K562 (cell line): ENCODE results near the gene MAD1L1. TPM values are rescaled to one million over a fixed set of nuclear protein-coding genes. Genes with fewer than 3 reads are reported as not detected.

Experiments
- ATAC-seq: fragments of 200-7000 bp; cut with Tn5 transposase; 3 replicates; pipeline ENCODE4 v1.9.1; 2020; ENCODE audit warnings: moderate library complexity
- BruUV-seq: library from RNA; stranded (reverse); fragments of 400-500 nt; replicated peaks from 2 replicates; lab custom pipeline; 2021; lab: Mats Ljungman, UMichigan
- CTCF ChIA-PET: fragments of 300-600 bp; formaldehyde crosslinking; extraction: SDS; loops from one replicate; lab custom pipeline; 2021; ENCODE audit warnings: low intra/inter-chr PET ratio; lab: Yijun Ruan, JAX
- POLR2A ChIA-PET: fragments of 300-600, 350-650 bp; sonication (Branson Sonifier 250); formaldehyde crosslinking; extraction: SDS; loops from one replicate; lab custom pipeline; 2021; ENCODE audit warnings: antibody characterized with exemption, inconsistent platforms; lab: Yijun Ruan, JAX
- DNase-seq, 4 experiments: peaks; one replicate each; pipeline versions ENCODE4 v3.0.0 to v3.0.0-alpha.2; 2011 to 2018; ENCODE audit warnings: low spot score in 3 of 4, mixed read lengths in 3 of 4; ENCODE audit errors: extremely low read depth in 1 of 4
- FAIRE-seq: peaks from 2 replicates; lab custom pipeline; 2011; peaks lifted over from hg19 to GRCh38; lab: Jason Lieb, UNC
- H2AFZ ChIP-seq: 2 replicates; pipeline ENCODE4 v1.6.0; 2011; ENCODE audit warnings: low read depth, low read length, control low read depth, inconsistent platforms
- H3K27ac ChIP-seq: fragments of 200-600 bp; 3 replicates; pipeline ENCODE4 v1.8.0; 2011; ENCODE audit warnings: low read depth, mild to moderate bottlenecking, control low read depth, inconsistent platforms, low read length, moderate library complexity, mixed read lengths; ENCODE audit errors: extremely low read depth
- H3K27me3 ChIP-seq, 2 experiments: fragments of 300-600 bp in 1 of 2; 2 replicates in 1 of 2; 3 replicates in 1 of 2; pipeline versions ENCODE4 v1.6.0 to v1.8.0; 2011; ENCODE audit warnings: inconsistent platforms in 2 of 2, low read length in 2 of 2, mild to moderate bottlenecking in 1 of 2, mixed read lengths in 1 of 2, moderate library complexity in 1 of 2; ENCODE audit not compliant: control insufficient read depth in 2 of 2, insufficient read depth in 2 of 2
- H3K36me3 ChIP-seq: fragments of 300-600 bp; 3 replicates; pipeline ENCODE4 v1.8.0; 2011; ENCODE audit warnings: mild to moderate bottlenecking, low read length, inconsistent platforms; ENCODE audit not compliant: control insufficient read depth, insufficient read depth
- H3K4me1 ChIP-seq, 2 experiments: fragments of 200-600 bp in 1 of 2; replicated peaks in 1 of 2; 2 replicates in 1 of 2; 3 replicates in 1 of 2; pipeline versions ENCODE4 v1.5.1 to v1.8.0; 2011; ENCODE audit warnings: inconsistent platforms in 2 of 2, low read length in 2 of 2, mild to moderate bottlenecking in 1 of 2, mixed read lengths in 1 of 2, moderate library complexity in 1 of 2; ENCODE audit not compliant: control insufficient read depth in 2 of 2, insufficient read depth in 2 of 2
- H3K4me2 ChIP-seq: 2 replicates; pipeline ENCODE4 v1.6.1; 2011; ENCODE audit warnings: low read length, control low read depth, inconsistent platforms, mixed read lengths; ENCODE audit not compliant: insufficient read depth
- H3K4me3 ChIP-seq: fragments of 200-600 bp; sonication (generic), shearing (Covaris generic); 2 replicates; pipeline ENCODE4 v1.5.1; 2016; ENCODE audit warnings: control low read depth, inconsistent platforms
- H3K79me2 ChIP-seq: fragments of 200-600 bp; 3 replicates; pipeline ENCODE4 v1.8.0; 2011; ENCODE audit warnings: low read length, inconsistent platforms; ENCODE audit not compliant: control insufficient read depth, insufficient read depth
- H3K9ac ChIP-seq, 2 experiments: 2 replicates each; pipeline versions ENCODE4 v1.6.0 to v1.6.1; 2011; ENCODE audit warnings: low read depth in 2 of 2, low read length in 2 of 2, control low read depth in 1 of 2, inconsistent platforms in 1 of 2, mild to moderate bottlenecking in 1 of 2, mixed read lengths in 1 of 2; ENCODE audit not compliant: insufficient read depth in 1 of 2
- H3K9me1 ChIP-seq: one replicate; pipeline ENCODE4 v1.6.0; 2011; ENCODE audit warnings: inconsistent platforms, mild to moderate bottlenecking, low read length, moderate library complexity; ENCODE audit not compliant: control insufficient read depth, insufficient read depth
- H3K9me3 ChIP-seq: replicated peaks from 2 replicates; pipeline ENCODE4 v1.5.1; 2011; ENCODE audit warnings: low read depth, low read length, inconsistent platforms; ENCODE audit not compliant: control insufficient read depth, insufficient read depth
- H4K20me1 ChIP-seq: replicated peaks from 2 replicates; pipeline ENCODE4 v1.6.1; 2011; ENCODE audit warnings: low read length, inconsistent platforms, mixed read lengths; ENCODE audit not compliant: control insufficient read depth, insufficient read depth
- EHMT2 ChIP-seq: fragments of 450-650 bp; IDR thresholded peaks from 2 replicates; pipeline ENCODE4 v1.6.1; 2018; ENCODE audit warnings: antibody characterized with exemption
- FIP1L1 ChIP-seq: fragments of 200-400 bp; formaldehyde crosslinking; IDR thresholded peaks from 2 replicates; pipeline ENCODE4 v1.6.1; 2018; ENCODE audit warnings: mild to moderate bottlenecking, low read depth, low read length; ENCODE audit not compliant: poor library complexity, severe bottlenecking
- MBD2 ChIP-seq: sonication (generic); IDR thresholded peaks from 2 replicates; pipeline ENCODE4 v1.6.1; 2016; ENCODE audit warnings: low read depth, borderline replicate concordance
- POLR2AphosphoS5 ChIP-seq: IDR thresholded peaks from 2 replicates; pipeline ENCODE4 v1.6.1; 2011; ENCODE audit warnings: mild to moderate bottlenecking, low read depth, low read length, moderate library complexity; ENCODE audit not compliant: control insufficient read depth, insufficient read depth
- RBFOX2 ChIP-seq: fragments of 200-400 bp; formaldehyde crosslinking; IDR thresholded peaks from 2 replicates; pipeline ENCODE4 v1.6.1; 2017; ENCODE audit warnings: low read depth, mild to moderate bottlenecking, low read length, moderate library complexity
- TBP ChIP-seq: optimal IDR thresholded peaks from 2 replicates; pipeline ENCODE3; 2011; ENCODE audit warnings: low read depth, low read length, improper control_type of control experiment
- ZNF318 ChIP-seq, 2 experiments: fragments of 450-650 bp; IDR thresholded peaks; 2 replicates each; pipeline ENCODE4 v1.6.1; 2016; ENCODE audit warnings: mild to moderate bottlenecking in 2 of 2, borderline replicate concordance in 1 of 2, low read depth in 1 of 2, moderate library complexity in 1 of 2
- ZNF592 ChIP-seq: fragments of 450-650 bp; IDR thresholded peaks from 2 replicates; pipeline ENCODE4 v1.6.1; 2017; ENCODE audit warnings: antibody characterized with exemption, mild to moderate bottlenecking
- WGBS: fragments of 100-300 bp; shearing (Covaris generic); methylation state at CpG from one replicate; pipeline ENCODE4 v1.1.6; 2016; ENCODE audit warnings: low coverage, mixed read lengths; ENCODE audit not compliant: insufficient coverage; ENCODE audit errors: missing lambda C conversion rate; 5-methylcytosine and 5-hydroxymethylcytosine counted together
- in situ Hi-C: fragments of 300-500 bp; cut with MboI; formaldehyde crosslinking; loops from 4 replicates; pipeline ENCODE4 v1.15.0; 2018; ENCODE audit warnings: inconsistent platforms, mixed read lengths
- intact Hi-C: fragments of 100-400 bp; cut with micrococcal nuclease; formaldehyde crosslinking; loops from 2 replicates; pipeline ENCODE4 v1.14.2; 2022
- polyA plus RNA-seq, 8 experiments: library from polyadenylated mRNA; depleted of rRNA in 4 of 8; stranded (reverse) in 5 of 8; unstranded in 3 of 8; fragments of >200 nt; fragmentation: Nextera tagmentation in 2 of 8; fragmentation: Illumina TruSeq in 1 of 8; extraction: Ambion mirVana in 2 of 8; extraction: Trizol in 1 of 8; gene quantifications; 2 replicates each; pipeline versions ENCODE4 v1.2.1 to v1.2.3, GENCODE V29; 2011 to 2014; ENCODE audit warnings: inconsistent platforms in 1 of 8, missing spikeins in 1 of 8
- total RNA-seq, 7 experiments: library from RNA; depleted of rRNA in 6 of 7; stranded (reverse); fragments of >200 nt in 6 of 7; fragmentation: Illumina TruSeq in 2 of 7; extraction: Trizol in 2 of 7; gene quantifications; 2 replicates each; pipeline versions ENCODE4 v1.2.1 to v1.2.3, GENCODE V29; 2011 to 2021; ENCODE audit warnings: low replicate concordance in 1 of 7

The MAD1L1 gene
- total and polyA plus RNA-seq, 9 of the 15 experiments (the other 6 are each of a cell fraction or from before 2014, with no cell fraction given) = 1.7 to 89.7 (median 18.0) TPM

GRCh38 chr7:1933066-1933750 lies 299.5 kb downstream of the MAD1L1 start:
- POLR2A ChIA-PET = no interaction called here
- H4K20me1 ChIP-seq = no peaks in the 10 kb centered on the region
- TF ChIP-seq POLR2AphosphoS5 (no peak), ZNF318 (IDR thresholded peaks at IDR 0.05; ENCODE audit: borderline replicate concordance in 1 of 2, low read depth in 1 of 2) (no peak), MBD2 (no peak), EHMT2 (no peak), FIP1L1 (no peak), ZNF592 (no peak), TBP (no peak), RBFOX2 (no peak)

More at GRCh38 chr7:1933066-1933750, 299.5 kb downstream of the MAD1L1 start:
- in situ Hi-C loops (no loop called here), intact Hi-C loops (no loop called here)
- CTCF ChIA-PET = no interaction called here
- DNase-seq = no peak
- H3K9ac ChIP-seq = 0 out of 4 replicates have a peak overlapping the region, but pooled peaks of 1 of the 2 experiments have one; percentile 7
- H3K79me2 ChIP-seq = no peaks in the 10 kb centered on the region
- FAIRE-seq = no peak
- ATAC-seq = no peak
- H3K27ac ChIP-seq = no peak overlapping the region
- peaks cover 2% of the 10 kb centered on the region; the same call in 1 of the 2 replicates for H3K9me3 ChIP-seq
- WGBS = 92% methylated on average over 20 of the region's 27 CpGs
- no TSS peak for BruUV-seq
- H3K9me1 ChIP-seq = no peaks in the 10 kb centered on the region
- peaks cover 0 to 9% of the 10 kb centered on the region in 2 experiments; a peak in 1 of 5 replicates for H3K4me1 ChIP-seq
- H3K4me2 ChIP-seq = no peak overlapping the region
- H2AFZ ChIP-seq = no peak overlapping the region
- no peak overlapping the region for H3K4me3 ChIP-seq
- no peaks in the 10 kb centered on the region for H3K36me3 ChIP-seq
- H3K27me3 ChIP-seq = no peaks in the 10 kb centered on the region
